Vein endothelial cell (primary cell): ENCODE measurements around the gene TMX2. TPM values are rescaled to one million over a fixed set of nuclear protein-coding genes. Genes with fewer than 3 reads are reported as not detected.

Source experiments
- small RNA-seq: library from RNA; depleted of rRNA; stranded (forward); fragments of <200 nt; gene quantifications from one replicate; pipeline ENCODE3, GENCODE V24; 2012
- total RNA-seq: library from RNA; depleted of rRNA; stranded (reverse); fragments of >200 nt; gene quantifications from 2 replicates; pipeline ENCODE4 v1.2.3, GENCODE V29; 2012

TMX2 gene
- total RNA-seq: 61.1 and 66.9 TPM in 2 replicates

GRCh38 chr11:57712256-57713150 lies at the start of gene TMX2:
TSS of gene TMX2 (plus strand) at chr11:57712593. CDS start at chr11:57712619, 26 bp downstream.

GRCh38 chr11:57667736-57668433 lies 44.5 kb upstream of the TMX2 start, which contains the start of gene ZDHHC5:
TSS of gene ZDHHC5 (plus strand) at chr11:57668114. CDS start at chr11:57673091, 4,977 bp downstream.

GRCh38 chr11:57711414-57712255 lies 758 bp upstream of the TMX2 start, which contains the start of gene MED19:
TSS of gene MED19 (minus strand) at chr11:57712215. CDS start at chr11:57712179, 36 bp downstream.

GRCh38 chr11:57741132-57742086 lies 29.0 kb downstream of the TMX2 start, which contains the start of gene SELENOH:
TSS of gene SELENOH (plus strand) at chr11:57741491. CDS start at chr11:57741596, 105 bp downstream.

GRCh38 chr11:57751676-57752253 lies 39.4 kb downstream of the TMX2 start, which contains the start of gene BTBD18:
TSS of gene BTBD18 (minus strand) at chr11:57751819. CDS start at chr11:57751188, 631 bp downstream.

GRCh38 chr11:57761301-57762234 lies 49.2 kb downstream of the TMX2 start, which contains the start of gene CTNND1:
TSS of gene CTNND1 (plus strand) at chr11:57761802. CDS start at chr11:57791479, 29,677 bp downstream.

Small RNAs within 50 kb of the gene (small RNA-seq; reads per million reads assigned to genes)
- gene TMX2-CTNND1: not detected

Other genes with a start within 250 kb of the TMX2 start
- 10.7 and 13.1 TPM in 2 replicates for gene SLC43A1, start 196.9 kb upstream of the TMX2 start, total RNA-seq
- 31.0 and 40.9 TPM in 2 replicates for gene TIMM10, start 181.8 kb upstream of the TMX2 start, total RNA-seq
- not detected in 2 replicates for gene SMTNL1, start 175.0 kb upstream of the TMX2 start, total RNA-seq
- 19.6 and 29.1 TPM in 2 replicates for gene UBE2L6, start 144.9 kb upstream of the TMX2 start, total RNA-seq
- gene SERPING1, start 114.9 kb upstream of the TMX2 start, total RNA-seq: not detected in 2 replicates
- gene YPEL4, start 62.7 kb upstream of the TMX2 start, total RNA-seq: under 0.01 and 0.29 TPM in 2 replicates
- gene CLP1, start 54.8 kb upstream of the TMX2 start, total RNA-seq: 20.6 and 23.5 TPM in 2 replicates
- 62.7 and 67.0 TPM in 2 replicates for gene ZDHHC5, start 44.5 kb upstream of the TMX2 start, total RNA-seq
- 18.2 and 23.5 TPM in 2 replicates for gene MED19, start 378 bp upstream of the TMX2 start, total RNA-seq
- gene SELENOH, start 28.9 kb downstream of the TMX2 start, total RNA-seq: 84.6 and 99.4 TPM in 2 replicates
- gene BTBD18, start 39.2 kb downstream of the TMX2 start, total RNA-seq: not detected in 2 replicates
- gene CTNND1, start 49.2 kb downstream of the TMX2 start, total RNA-seq: 292 TPM in 2 replicates